AG04449 (cell line): Measurements from ENCODE around the gene XYLT1.
A peak's percentile ranks its signal among the peaks of the same experiment; 100 is the strongest.
"Not testable (repeated sequence)": the region's sequence is repeated elsewhere in the genome, so short reads cannot be mapped to it uniquely, and the experiment has no call there.

Experiments
- CTCF ChIA-PET: fragments of 350-600 bp; formaldehyde crosslinking; extraction: SDS; loops from one replicate; lab custom pipeline; 2021; ENCODE audit warnings: antibody characterized with exemption; lab: Yijun Ruan, JAX
- POLR2A ChIA-PET: fragments of 400-600, 350-600 bp; formaldehyde crosslinking; extraction: SDS; loops from one replicate; lab custom pipeline; 2020; ENCODE audit warnings: antibody characterized with exemption, inconsistent platforms; lab: Yijun Ruan, JAX
- DNase-seq: peaks from one replicate; pipeline ENCODE4 v3.0.0-alpha.2; 2010; ENCODE audit warnings: low read depth, low spot score
- H3K4me3 ChIP-seq: 2 replicates; pipeline ENCODE4 v1.5.1; 2011; ENCODE audit warnings: low read depth, mild to moderate bottlenecking, control low read depth, low read length
- TF ChIP-seq, protein P1 (sequence below): IDR thresholded peaks from one replicate; pipeline ENCODE4 v1.5.1; 2011; ENCODE audit warnings: mild to moderate bottlenecking, moderate library complexity, low read length, control low read depth, inconsistent platforms; ENCODE audit not compliant: insufficient read depth; ENCODE audit errors: missing control alignments

The XYLT1 gene

DNA sequence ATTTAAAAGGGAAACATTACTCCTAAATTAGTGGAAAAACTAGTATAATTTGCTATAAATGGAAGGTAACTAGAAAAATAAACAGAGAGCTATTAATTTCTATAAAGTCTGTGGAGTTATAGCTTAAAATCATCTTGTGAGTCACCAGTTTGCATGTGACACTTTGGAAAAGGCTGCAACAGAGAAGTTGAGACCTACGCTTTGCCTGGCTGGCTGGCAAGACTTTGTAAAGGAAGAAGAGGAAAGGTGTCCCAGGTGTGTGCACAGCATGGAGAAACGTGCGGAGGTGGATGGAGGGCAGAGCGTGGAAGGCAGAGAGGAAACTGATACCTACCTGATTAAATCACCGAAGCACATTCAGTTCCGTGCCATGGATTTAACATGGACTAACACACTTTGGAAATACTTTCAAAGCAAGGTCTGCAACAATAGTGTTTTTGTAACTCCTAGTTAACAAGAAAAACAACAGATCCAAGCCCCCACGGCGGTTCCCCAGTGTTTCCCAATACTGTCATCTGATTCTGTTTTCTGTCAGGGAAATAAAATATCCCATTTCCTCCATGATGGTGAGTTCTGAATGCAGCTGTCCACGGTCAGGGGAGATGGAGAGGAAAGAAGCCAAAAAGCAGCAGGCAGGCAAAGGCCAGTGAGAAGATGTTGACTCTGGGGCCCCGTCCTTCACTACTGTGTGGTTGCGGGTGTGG lies 134.8 kb downstream of the XYLT1 start:
- no peak overlapping the region for H3K4me3 ChIP-seq

DNA sequence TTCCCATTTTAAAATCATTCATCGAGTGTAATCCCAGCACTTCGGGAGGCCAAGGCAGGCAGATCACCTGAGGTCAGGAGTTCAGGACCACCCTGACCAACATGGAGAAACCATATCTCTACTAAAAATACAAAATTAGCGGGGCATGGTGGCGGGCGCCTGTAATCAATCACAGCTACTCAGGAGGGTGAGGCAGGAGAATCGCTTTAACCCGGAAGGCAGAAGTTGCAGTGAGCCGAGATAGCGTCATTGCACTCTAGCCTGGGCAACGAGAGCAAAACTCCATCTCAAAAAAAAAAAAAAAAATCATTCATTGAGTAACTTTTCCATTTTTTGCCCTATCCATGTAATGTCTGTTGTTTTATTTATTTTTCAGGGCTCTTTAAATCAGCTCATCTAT lies 135.4 kb downstream of the XYLT1 start:
- CTCF ChIA-PET, result interaction anchor here (1.0 kb wide), 1 partner anchor 9 kb away, joined by 3 read pairs; no protein-coding TSS in a partner anchor
- POLR2A ChIA-PET, DNase-seq, H3K4me3 ChIP-seq: not testable (repeated sequence)

More for the DNA sequence above, 134.8 kb downstream of the XYLT1 start:
- TF ChIP-seq, protein P1, sequence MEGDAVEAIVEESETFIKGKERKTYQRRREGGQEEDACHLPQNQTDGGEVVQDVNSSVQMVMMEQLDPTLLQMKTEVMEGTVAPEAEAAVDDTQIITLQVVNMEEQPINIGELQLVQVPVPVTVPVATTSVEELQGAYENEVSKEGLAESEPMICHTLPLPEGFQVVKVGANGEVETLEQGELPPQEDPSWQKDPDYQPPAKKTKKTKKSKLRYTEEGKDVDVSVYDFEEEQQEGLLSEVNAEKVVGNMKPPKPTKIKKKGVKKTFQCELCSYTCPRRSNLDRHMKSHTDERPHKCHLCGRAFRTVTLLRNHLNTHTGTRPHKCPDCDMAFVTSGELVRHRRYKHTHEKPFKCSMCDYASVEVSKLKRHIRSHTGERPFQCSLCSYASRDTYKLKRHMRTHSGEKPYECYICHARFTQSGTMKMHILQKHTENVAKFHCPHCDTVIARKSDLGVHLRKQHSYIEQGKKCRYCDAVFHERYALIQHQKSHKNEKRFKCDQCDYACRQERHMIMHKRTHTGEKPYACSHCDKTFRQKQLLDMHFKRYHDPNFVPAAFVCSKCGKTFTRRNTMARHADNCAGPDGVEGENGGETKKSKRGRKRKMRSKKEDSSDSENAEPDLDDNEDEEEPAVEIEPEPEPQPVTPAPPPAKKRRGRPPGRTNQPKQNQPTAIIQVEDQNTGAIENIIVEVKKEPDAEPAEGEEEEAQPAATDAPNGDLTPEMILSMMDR, result no peak
- no peak for DNase-seq
- ChIA-PET POLR2A (no interaction called here), CTCF (interaction anchor here (1.0 to 1.3 kb wide), 2 partner anchors 9 to 58 kb away, joined by 3 read pairs; no protein-coding TSS in a partner anchor)

DNA sequence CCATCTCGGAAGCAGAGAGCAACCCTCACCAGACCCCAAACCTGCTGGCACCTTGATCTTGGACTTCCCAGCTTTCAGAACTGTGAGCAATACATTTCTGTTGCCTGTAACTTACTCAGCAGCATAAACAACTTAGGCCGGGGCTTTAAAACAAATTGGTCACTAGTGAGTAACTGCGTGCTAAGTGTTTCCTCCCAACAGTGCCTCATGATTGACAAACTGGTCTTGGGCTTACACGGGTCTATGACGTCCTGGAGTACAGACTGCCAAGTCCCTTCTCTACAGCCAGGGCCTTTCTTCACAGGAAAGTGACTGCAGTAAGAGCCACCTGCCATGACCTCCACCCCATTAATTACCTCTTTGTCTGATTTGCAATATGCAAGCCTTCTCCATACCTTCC lies 136.7 kb downstream of the XYLT1 start:
- POLR2A ChIA-PET, result no interaction called here
- H3K4me3 ChIP-seq, result no peak overlapping the region
- TF ChIP-seq, protein P1, result no peak
- peak; percentile 51 for DNase-seq
- CTCF ChIA-PET, result no interaction called here

DNA sequence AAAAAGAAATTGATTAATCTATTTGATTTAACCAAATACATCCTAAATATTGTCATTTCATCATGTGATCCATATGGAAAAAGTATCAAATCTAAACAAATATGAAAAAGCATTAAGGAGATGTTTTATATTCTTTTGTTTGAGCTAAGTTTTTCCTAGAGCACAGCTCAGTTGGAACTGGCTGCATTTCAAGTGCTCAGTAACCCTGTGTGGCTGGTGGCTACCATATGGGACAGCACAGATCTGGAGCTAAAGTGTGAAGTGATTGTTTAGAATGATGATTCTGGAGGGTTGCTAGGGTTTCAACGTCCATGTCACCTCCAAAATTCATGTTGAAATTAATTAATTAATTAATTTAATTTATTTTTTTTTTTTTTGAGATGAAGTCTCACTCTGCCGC lies 137.5 kb downstream of the XYLT1 start:
- POLR2A ChIA-PET, result no interaction called here
- no peak for DNase-seq
- CTCF ChIA-PET, result no interaction called here
- TF ChIP-seq, protein P1, result no peak
- H3K4me3 ChIP-seq, result no peak overlapping the region

DNA sequence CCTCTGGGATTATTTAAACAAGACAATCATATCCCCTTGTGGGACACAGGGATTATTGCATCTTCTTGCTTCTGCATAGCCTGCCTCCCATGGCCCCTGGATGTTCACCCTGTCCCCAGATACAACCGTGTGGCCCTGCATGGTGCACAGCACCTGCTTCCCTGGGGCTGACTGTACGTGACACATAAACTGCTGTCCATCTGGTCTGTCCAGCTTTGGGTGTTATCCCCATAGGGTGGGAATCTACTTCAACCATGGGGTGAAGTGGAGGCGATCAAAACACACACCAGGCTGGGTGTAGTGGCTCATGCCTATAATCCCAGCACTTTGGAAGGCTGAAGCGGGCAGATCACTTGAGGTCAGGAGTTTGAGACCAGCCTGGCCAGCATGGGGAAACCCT lies 138.8 kb downstream of the XYLT1 start:
- no peak for DNase-seq
- TF ChIP-seq, protein P1, result no peak
- POLR2A ChIA-PET, result no interaction called here
- CTCF ChIA-PET, result no interaction called here
- H3K4me3 ChIP-seq, result no peak overlapping the region

DNA sequence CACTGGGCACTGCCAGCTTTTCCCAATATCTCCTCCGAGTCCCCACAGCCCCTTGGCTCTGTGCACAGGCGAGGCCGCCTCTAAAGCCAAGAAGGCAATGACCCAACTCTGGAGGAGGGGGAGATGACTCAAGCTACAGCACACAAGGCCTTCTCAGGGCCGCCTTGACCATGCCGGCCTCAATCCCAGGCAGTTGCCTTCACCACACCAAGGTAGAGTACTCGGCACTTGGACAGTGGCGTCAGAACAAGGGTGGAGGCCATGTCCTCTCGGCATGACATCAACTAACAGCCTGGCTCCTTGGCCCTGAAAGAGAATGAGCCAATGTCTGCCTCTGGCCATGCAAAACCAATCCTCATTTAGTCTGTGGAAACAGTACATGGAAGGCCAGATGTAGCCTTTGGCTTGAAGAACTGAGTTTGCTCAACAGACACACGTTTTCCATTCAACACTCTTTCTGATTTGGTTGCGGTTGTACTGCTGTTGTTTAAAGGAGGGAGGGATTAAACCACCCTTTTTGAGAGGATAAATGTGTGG lies 139.6 kb downstream of the XYLT1 start:
- CTCF ChIA-PET, result no interaction called here
- no peak overlapping the region for H3K4me3 ChIP-seq
- TF ChIP-seq, protein P1, result no peak

More for the DNA sequence above, 139.6 kb downstream of the XYLT1 start:
- DNase-seq, result no peak
- POLR2A ChIA-PET, result no interaction called here
